ENCODE data around the gene TRIM13. TPM values are rescaled to one million over a fixed set of nuclear protein-coding genes. Genes with fewer than 3 reads are reported as not detected.
"Not testable (repeated sequence)": the region's sequence is repeated elsewhere in the genome, so short reads cannot be mapped to it uniquely, and the experiment has no call there.

The TRIM13 gene
- polyA plus RNA-seq, 3 donors, result 49.6 to 51.9 (median 49.7) TPM

DNA sequence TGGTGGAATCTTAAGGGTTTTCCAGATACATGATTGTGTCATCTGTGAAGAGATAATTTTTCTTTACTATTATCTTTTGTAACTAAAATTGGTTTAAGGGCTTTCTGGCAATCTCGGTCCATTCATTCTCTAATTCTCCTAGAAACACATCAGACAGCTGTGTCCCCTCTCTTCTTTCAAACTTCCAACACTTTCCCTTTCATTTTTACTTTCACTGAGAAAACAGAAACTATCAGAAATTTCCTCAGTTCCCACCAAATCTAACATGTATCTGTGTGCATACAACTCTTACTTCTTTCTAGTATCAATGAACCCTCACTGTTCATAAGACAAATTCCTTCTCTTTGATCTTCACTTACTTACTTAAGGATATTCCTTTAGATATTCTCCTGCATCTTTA is 58.6 kb downstream of the TRIM13 start:
- DNase-seq (ENCODE audit: low read depth in 3 of 3, low spot score in 2 of 3), result no peak

DNA sequence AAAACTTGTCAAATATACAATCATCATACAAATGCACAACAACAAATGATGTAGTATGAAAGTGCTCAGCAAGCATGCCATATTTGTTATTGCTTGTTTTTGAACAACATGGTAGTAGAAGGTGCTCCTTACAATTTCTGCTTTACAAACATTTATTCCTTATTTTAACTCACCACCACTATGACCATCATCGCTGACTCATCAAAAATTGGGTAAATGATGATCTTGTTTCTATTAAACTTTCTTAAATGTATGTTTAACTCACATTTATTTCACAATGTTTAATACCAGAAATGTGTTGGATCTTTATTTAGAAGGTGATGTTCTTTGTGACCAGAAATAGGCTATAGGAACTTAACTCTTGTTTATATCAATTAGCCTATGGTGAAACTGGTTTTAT is 63.9 kb downstream of the TRIM13 start:
- DNase-seq (ENCODE audit: low read depth in 3 of 3, low spot score in 2 of 3), result no peak

DNA sequence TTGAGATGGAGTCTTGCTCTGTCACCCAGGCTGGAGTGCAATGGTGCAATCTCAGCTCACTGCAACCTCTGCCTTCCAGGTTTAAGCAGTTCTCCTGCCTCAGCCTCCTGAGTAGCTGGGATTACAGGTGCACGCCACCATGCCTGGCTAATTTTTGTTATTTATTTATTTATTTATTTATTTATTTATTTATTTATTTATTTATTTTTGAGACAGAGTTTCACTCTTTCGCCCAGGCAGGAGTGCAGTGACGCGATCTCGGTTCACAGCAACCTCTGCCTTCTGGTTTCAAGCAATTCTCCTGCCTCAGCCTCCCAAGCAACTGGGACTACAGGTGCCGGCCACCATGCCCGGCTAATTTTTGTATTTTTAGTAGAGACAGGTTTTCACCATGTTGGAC is 65.5 kb downstream of the TRIM13 start:
- not testable (repeated sequence) for DNase-seq (ENCODE audit: low read depth in 3 of 3, low spot score in 2 of 3)

DNA sequence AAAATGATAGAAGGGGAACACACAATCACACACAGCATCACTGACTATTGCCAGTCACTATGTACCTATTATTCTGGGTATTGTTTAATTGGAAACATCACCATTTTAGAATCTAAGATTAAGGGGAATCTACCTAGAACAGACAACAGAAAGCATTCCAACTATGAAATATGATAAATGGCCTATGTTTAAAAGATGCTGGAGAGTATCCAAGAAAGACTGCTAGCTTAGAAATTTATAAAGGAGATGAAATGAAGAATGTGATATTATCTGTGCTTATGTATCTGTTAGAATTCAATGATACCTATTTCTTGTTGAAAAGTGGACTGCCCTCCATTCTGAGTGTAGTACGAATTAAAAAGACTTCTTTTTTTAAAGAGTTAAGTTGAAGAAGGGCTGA is 68.9 kb downstream of the TRIM13 start:
- no peak for DNase-seq (ENCODE audit: low read depth in 3 of 3, low spot score in 2 of 3)

Other genes starting within 250 kb of the TRIM13 start
- 10 to 100 TPM; 34.4 to 37.2 (median 36.3) TPM for gene KPNA3, start 204.4 kb upstream of the TRIM13 start, polyA plus RNA-seq (ENCODE audit: insufficient read length in 3 of 3)
- 10 to 100 TPM; 11.0 to 13.6 (median 13.4) TPM for gene SPRYD7, start 60.7 kb upstream of the TRIM13 start, polyA plus RNA-seq (ENCODE audit: insufficient read length in 3 of 3)
- 1 to 10 TPM; 1.8 to 2.0 (median 1.9) TPM for gene KCNRG, start 18.4 kb downstream of the TRIM13 start, polyA plus RNA-seq (ENCODE audit: insufficient read length in 3 of 3)